NCI-H187 (cell line): ENCODE data around the gene DTNBP1.

ENCODE experiments used
- DNase-seq, 2 experiments: peaks; one replicate each; lab custom pipeline; 2025; lab: John Stamatoyannopoulos, UW

DTNBP1 gene

GRCh38 chr6:15623276-15624116, 39.3 kb downstream of the DTNBP1 start:
- DNase-seq, result no peak

GRCh38 chr6:15622045-15622740, 40.6 kb downstream of the DTNBP1 start:
- no peak for DNase-seq

GRCh38 chr6:15621203-15622044, 41.4 kb downstream of the DTNBP1 start:
- DNase-seq, result peak in 1 of 2 experiments; percentile 1

GRCh38 chr6:15620611-15621010, 42.2 kb downstream of the DTNBP1 start:
- peak in 1 of 2 experiments; percentile 10 for DNase-seq

- no peak for DNase-seq
Observed at GRCh38 chr6:15619330-15619729, 43.5 kb downstream of the DTNBP1 start.

- DNase-seq, result no peak
Observed at GRCh38 chr6:15618685-15619084, 44.1 kb downstream of the DTNBP1 start.

- peak; percentile 39 to 65 for DNase-seq
Observed at GRCh38 chr6:15616261-15616660, 46.6 kb downstream of the DTNBP1 start.

GRCh38 chr6:15615802-15616201, 47.0 kb downstream of the DTNBP1 start:
- DNase-seq, result peak; percentile 27 to 65

GRCh38 chr6:15614277-15614676, 48.6 kb downstream of the DTNBP1 start:
- DNase-seq, result no peak

GRCh38 chr6:15608396-15608795, 54.4 kb downstream of the DTNBP1 start:
- no peak for DNase-seq

GRCh38 chr6:15607603-15608002, 55.2 kb downstream of the DTNBP1 start:
- DNase-seq, result no peak

GRCh38 chr6:15606347-15606746, 56.5 kb downstream of the DTNBP1 start:
- DNase-seq, result no peak

- no peak for DNase-seq
Observed at GRCh38 chr6:15604843-15605242, 58.0 kb downstream of the DTNBP1 start.

- no peak for DNase-seq
Observed at GRCh38 chr6:15602154-15602553, 60.7 kb downstream of the DTNBP1 start.

- DNase-seq, result no peak
Observed at GRCh38 chr6:15598273-15598798, 64.5 kb downstream of the DTNBP1 start.

GRCh38 chr6:15596186-15596896, 66.5 kb downstream of the DTNBP1 start:
- no peak for DNase-seq

- no peak for DNase-seq
Observed at GRCh38 chr6:15595461-15596173, 67.2 kb downstream of the DTNBP1 start.

GRCh38 chr6:15594512-15595259, 68.1 kb downstream of the DTNBP1 start:
- DNase-seq, result no peak

- no peak for DNase-seq
Observed at GRCh38 chr6:15593798-15594197, 69.0 kb downstream of the DTNBP1 start.

- no peak for DNase-seq
Observed at GRCh38 chr6:15592610-15593009, 70.2 kb downstream of the DTNBP1 start.
